ENCODE measurements around the gene STX12.
A peak's percentile ranks its signal among the peaks of the same experiment; 100 is the strongest.
"Not testable (repeated sequence)": the region's sequence is repeated elsewhere in the genome, so short reads cannot be mapped to it uniquely, and the experiment has no call there.

The STX12 gene

DNA sequence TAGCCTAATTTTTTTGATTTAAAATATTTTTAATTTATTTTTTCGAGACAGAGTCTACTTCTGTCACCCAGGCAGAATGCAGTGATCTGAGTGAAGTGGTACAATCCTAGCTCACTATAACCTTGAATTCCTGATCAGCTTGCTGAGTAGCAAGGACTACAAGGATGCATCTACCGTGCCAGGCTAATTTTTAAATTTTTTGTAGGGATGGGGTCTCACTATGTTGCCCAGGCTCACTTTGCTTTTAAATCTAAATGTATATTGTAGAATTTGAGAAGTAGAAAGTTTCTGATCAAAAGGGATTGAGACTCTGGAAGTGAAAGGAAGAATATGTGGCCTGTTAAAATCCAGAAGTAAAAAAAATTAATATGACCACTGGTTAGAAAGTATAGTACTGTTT lies 1.6 kb downstream of the STX12 start:
- DNase-seq (ENCODE audit: low read depth in 1 of 2, low spot score in 1 of 2) = no peak

DNA sequence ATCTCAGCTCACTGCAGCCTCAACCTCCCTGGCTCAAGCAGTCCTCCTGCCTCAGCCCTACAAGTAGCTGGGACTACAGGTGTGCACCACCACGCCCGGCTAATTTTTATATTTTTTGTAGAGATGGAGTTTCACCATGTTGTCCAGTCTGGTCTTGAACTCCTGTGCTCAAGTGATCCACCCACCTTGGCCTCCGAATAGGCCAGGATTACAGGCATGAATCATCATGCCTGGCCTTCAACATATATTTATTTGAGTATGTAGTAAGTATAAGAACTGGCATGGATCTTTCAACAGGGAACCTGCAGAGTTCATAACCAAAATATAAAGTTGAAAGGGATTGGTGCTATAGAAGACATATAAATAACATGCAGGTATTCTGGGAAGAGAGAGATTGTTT lies 2.3 kb downstream of the STX12 start:
- DNase-seq (ENCODE audit: low read depth in 1 of 2, low spot score in 1 of 2) = not testable (repeated sequence)

DNA sequence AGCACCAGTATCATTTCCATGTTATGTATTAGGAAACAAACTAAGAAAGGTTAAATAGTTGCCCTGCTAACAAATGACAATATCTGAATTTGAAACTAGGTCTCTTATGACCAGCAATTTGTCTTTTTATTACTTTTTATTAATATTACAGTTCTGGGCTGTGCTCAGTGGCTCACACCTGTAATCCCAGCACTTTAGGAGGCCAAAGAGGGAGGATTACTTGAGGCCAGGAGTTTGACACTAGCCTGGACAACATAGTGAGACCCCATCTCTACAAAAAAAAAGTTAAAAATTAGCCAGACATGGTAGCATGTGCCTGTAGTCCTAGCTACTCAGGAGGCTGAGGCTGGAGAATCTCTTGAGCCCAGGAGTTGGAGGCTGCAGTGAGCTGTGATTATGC lies 3.3 kb downstream of the STX12 start:
- DNase-seq (ENCODE audit: low read depth in 1 of 2, low spot score in 1 of 2) = not testable (repeated sequence)

DNA sequence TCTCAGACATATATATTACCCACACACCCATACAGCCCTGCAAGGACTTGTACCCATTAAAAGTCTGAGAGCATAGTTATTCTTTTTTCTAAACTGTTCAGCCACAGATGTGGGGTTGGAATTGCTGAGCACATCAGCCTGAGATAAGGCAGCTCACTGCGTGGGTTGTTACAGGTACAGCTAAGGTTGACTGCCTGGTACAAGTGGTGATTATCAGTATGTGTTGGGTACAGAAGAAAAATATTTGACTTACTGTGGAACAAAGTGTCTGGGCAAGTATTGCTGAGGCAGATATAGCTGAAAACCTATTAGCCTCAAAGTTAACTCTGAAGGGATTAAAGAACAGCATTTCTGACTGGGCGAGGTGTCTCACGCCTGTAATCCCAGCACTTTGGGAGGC lies 5.0 kb downstream of the STX12 start:
- no peak for DNase-seq (ENCODE audit: low read depth in 1 of 2, low spot score in 1 of 2)

DNA sequence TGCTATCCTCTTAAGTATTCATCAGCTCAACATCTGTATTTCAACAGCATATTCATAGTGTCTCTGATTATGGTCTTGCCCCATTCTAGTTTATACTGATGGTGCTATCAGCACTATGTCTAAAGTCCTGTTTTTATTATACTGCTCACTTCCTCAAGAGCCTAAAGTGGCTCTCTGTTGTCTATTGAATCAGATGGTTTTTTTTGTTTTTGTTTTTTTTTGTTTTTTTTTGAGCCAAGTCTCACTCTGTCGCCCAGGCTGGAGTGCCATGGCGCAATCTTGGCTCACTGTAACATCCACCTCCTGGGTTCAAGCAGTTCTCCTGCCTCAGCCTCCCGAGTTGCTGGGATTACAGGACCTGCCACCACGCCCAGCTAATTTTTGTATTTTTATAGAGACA lies 6.1 kb downstream of the STX12 start:
- no peak for DNase-seq (ENCODE audit: low read depth in 1 of 2, low spot score in 1 of 2)

DNA sequence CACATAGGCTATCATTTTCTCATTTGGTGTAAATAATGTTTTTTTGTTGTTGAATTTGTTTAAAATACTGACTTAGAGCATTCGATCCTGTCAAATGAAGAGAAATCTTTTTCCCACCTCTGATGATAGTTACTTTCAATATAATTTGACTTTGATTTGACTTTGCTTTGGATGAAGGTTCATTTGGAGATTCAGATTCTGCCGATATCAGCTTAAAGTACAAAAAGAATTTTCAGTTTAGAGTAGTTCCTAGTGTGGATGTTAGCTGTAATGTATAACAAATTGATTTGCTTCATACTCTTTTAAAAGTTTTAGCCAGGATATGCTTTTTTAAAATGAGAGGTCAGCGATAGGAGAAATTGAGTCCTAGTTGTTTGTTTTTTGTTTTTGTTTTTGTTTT lies 9.9 kb downstream of the STX12 start:
- no peak for DNase-seq (ENCODE audit: low read depth in 1 of 2, low spot score in 1 of 2)

DNA sequence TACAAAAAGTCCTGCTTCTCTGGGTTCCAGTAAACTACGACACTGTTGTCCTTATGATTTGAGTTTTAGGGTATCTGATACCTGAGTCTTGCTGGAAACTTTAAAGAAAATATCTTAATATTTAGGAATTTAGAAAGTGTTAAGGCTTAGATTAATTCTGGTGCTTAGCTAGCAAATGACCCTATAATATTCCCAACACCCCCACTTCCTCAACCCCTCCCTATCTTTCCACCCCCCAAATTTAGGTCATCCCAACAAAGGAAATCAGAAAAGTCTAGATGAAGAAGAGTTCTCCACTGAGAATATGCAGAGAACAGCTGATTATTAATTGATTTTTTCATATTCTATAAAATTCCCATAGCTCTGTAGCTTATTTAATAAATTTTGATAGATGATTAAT lies 11.7 kb downstream of the STX12 start:
- DNase-seq (ENCODE audit: low read depth in 1 of 2, low spot score in 1 of 2) = no peak

DNA sequence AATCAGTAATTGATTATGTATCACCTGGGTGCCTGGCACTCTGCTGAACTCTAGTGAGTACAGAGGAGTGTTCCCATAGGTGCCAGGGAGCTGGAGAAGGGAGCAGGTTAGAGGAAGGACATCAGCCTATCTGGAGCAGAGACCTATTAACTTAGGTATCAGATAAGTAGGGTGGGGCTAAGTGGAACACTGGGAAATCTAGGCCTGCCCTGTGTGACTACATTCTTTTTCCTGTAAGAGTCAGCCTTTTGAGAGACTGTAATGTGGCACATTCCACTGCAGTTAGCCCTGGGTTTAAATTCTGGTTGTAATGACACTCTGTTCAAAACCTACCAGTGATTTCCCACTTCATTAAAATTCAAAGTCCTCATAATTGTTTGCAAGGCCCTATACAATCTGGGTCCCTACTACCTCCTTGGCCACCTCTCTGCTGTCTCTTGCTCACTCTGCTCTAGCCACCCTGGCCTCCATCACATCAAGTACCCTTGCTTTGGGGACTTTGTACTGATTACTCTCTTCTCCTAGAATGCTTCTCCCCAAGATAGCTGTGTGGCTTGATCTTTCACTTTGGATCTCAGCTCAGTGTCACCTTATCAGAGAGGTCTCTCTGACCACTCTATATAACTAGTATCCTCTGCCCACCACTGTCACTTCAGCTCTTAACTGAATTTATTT lies 12.9 kb downstream of the STX12 start:
- no peak for DNase-seq (ENCODE audit: low read depth in 1 of 2, low spot score in 1 of 2)

DNA sequence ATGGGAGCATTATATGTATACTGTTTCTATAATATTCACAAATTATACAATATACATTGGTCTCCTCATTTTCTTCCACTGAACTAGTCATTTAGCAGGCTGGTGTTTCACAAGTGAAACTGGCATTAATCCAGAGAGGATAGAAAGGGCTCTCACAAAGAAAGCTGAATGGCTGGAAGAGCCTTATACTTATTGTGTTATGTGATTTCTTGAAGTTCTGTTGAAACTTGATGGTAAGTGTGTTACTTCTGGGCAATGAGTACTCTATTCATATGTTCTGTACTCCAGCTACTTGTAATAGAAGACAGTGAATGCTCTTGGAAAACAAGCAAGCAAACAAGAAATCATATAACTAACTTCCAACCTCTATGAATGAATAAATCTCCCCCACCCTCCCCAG lies 14.9 kb downstream of the STX12 start:
- no peak for DNase-seq (ENCODE audit: low read depth in 1 of 2, low spot score in 1 of 2)

DNA sequence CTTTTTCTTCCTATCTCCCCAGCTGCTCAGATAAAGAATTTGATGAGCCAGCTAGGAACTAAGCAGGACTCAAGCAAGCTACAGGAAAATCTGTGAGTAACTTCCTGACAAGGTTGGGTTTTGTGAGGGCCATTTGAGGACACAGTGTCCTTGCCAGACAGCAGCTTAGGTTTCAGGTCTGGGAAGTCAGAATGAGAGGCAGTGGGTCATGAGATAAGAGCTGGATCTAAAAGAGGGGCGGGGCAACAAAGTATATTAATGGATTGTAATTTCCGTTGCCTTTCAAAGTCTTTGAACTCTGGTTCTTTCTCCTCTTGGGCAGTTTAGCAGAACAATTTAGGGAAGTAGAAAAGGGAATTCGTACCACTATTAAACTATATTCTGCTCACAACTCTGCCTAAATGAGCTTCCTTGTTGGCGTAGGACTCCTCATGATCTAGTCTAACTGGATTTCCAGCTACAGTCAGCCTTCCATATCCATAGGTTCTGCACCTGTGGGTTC lies 16.6 kb downstream of the STX12 start:
- no peak for DNase-seq (ENCODE audit: low read depth in 1 of 2, low spot score in 1 of 2)

DNA sequence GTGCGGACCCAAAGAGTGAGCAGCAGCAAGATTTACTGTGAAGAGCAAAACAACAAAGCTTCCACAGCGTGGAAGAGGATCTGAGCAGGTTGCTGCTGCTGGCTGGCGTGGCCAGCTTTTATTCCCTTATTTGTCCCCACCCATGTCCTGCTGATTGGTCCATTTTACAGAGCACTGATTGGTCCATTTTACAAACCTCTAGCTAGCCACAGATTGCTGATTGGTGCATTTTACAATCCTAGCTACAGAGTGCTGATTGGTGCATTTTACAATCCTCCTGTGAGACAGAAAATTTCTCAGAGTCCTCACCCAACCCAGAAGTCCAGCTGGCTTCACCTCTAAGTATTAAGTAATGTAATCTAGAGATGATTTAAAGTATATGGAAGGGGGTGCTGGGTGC lies 17.3 kb downstream of the STX12 start:
- not testable (repeated sequence) for DNase-seq (ENCODE audit: low read depth in 1 of 2, low spot score in 1 of 2)

DNA sequence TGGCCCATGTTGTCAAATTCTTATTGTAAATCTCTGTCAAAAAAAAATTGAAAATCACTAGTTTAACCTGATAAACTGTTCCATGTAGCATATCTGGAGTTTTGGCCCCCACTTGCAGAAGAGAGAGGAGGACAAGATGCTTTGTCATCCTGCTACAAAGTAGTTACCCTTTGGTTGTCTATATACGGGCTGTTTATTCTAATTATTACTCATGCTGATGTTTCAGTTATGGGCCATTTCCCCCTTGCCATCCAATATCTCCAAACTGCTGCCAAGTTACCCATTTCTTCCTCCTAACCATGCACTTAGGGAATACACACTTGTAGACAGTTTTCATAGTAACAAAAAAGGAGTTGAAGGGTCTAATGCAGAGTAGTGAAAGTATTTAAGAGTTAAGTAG lies 22.6 kb downstream of the STX12 start:
- DNase-seq (ENCODE audit: low read depth in 1 of 2, low spot score in 1 of 2) = no peak

DNA sequence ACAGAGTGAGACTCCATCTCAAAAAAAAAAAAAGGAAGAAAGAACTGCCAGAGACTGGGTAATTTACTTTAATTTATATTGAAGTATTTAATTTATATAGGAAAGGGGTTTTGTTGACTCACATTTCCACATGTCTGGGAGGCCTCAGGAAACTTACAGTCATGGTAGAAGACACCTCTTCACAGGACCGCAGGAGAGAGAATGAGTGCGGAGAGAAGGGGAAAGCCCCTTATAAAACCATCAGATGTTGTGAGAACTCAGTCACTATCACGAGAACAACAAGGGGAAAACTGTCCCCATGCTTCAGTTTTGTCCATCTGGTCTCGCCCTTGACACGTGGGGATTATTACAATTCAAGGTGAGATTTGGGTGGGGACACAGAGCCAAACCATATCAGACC lies 31.8 kb downstream of the STX12 start:
- peak in 1 of 2 donors; percentile 1 for DNase-seq (ENCODE audit: low read depth in 1 of 2, low spot score in 1 of 2)

DNA sequence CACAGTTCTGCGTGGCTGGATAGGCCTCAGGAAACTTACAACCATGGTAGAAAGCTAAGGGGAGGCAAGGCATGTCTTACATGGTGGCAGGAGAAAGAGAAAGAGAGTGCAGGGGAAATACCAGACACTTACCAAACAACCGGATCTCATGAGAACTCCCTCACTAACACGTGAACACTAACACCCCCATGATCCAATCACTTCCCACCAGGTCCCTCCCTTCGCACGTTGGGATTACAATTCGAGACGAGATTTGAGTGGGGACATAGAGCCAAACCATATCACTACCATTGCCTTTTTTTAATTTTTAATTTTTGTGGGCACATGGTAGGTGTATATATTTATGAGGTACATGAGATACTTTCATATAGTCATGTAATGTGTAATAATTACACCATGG lies 33.7 kb downstream of the STX12 start:
- DNase-seq (ENCODE audit: low read depth in 1 of 2, low spot score in 1 of 2) = no peak

DNA sequence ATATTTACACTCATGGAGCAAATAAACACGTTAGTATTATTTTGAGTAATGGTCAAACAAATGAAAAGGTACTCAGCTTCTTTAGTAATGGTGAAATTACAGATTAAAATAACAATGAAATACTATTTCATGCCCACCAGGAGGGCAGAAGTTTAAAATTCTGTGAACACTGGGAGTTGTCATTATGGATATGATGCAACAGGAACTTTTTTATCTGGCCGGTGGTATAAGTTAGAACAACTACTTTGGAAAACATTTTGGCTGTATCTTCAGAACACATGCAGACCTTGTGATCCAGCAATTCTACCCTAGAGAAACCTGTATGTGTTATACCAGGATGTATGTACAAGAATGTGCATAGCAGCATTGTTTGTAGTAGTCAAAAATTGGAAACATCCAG lies 34.4 kb downstream of the STX12 start:
- no peak for DNase-seq (ENCODE audit: low read depth in 1 of 2, low spot score in 1 of 2)

DNA sequence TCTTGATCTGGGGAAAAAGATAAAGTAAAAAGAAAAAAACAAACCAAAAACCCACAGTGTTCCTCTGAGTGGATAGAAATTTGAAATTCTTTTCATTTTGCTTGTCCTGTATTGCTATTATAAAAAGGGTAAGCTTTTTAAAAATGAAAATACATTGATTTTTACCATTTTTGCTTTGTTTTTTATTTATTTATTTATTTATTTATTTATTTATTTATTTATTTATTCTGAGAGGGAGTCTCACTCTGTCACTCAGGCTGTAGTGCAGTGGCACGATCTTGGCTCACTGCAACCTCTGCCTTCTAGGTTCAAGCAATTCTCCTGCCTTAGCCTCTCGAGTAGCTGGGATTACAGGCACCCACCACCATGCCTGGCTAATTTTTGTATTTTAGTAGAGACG lies 35.1 kb downstream of the STX12 start:
- not testable (repeated sequence) for DNase-seq (ENCODE audit: low read depth in 1 of 2, low spot score in 1 of 2)

DNA sequence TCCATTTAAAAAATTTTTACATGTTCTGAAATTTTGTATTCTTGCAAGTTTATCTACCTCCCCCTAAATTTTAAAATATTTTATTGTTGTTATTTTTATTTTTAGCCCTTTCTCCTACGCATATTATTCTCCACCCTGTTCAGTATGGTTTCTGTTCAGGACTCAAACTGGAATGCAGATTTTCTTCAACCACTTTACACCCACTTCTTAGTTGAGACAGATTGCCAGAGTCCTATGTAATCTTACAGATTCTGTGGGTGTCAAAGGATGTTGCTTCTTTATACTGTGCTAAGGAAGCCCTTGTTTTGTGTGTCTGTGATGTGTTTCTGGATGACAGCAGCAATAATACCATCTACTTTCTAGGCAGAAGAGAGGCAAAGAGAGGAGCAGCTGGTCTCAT lies 36.9 kb downstream of the STX12 start:
- DNase-seq (ENCODE audit: low read depth in 1 of 2, low spot score in 1 of 2) = no peak

DNA sequence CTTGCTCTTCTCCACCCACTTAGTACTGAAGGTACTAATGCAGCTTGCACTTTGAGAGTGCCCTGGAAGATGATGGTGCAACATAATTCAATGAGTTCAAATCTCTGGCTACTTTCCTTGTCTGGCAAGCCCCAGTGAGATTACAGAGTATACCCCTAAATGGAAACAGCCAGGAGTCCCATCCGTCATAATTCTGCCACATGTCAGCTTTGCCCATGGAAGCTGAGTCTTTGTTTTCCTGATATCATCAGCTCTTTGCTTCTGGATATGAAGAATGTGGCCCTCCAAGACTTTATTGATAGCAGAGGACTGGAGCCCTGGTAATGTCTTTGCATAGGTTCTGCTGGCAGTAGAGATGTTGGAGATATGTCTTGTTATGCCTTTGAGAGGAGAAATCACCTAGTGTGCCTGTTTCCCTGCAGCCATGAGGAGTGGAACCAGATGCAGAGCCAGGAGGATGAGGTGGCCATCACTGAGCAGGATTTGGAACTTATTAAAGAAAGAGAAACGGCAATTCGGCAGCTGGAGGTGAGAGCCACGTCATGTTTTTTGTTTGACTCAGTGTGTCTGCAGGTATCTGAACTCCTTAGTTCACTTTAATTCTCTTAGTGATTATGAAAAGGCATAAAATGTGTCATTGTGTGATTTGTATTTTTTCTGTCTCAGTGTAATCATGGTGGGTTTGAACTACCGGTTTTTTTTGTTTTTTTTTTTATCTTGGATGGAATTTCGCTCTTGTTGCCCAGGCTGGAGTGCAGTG lies 38.9 kb downstream of the STX12 start:
- no peak for DNase-seq (ENCODE audit: low read depth in 1 of 2, low spot score in 1 of 2)

DNA sequence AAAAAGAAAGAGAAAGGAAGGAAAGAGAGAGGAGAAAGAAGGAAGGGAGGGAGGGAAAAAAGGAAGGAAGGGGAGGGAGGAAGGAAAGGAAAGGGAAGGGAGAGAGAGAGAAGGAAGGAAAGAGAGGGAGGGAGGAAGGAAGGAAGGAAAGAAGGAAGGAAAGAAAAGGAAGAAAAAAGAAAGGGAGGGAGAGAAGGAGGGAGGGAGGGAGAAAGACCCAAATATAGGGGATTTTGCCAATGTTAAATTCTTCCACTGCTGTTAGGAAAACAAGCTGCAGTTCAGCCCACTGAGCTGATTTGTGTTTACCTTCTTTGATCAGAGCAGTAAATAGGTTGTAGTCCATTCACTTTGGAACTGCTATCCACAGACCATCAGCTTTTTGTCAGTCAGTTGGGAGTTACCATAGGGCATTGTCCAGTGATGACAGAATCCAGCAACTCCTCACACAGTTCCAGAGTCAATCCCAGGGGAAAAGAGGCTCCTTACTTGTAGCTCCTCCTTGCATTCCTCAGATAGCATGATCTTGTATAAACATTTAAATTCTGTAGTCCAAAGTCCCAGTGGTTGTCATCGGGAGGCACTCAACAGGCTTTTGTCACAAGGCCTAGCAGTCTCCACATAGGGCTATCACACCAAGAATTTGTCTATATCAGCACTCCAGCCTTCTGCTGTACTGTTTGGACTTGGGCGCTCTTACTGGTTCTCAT lies 44.1 kb downstream of the STX12 start:
- DNase-seq (ENCODE audit: low read depth in 1 of 2, low spot score in 1 of 2) = no peak

DNA sequence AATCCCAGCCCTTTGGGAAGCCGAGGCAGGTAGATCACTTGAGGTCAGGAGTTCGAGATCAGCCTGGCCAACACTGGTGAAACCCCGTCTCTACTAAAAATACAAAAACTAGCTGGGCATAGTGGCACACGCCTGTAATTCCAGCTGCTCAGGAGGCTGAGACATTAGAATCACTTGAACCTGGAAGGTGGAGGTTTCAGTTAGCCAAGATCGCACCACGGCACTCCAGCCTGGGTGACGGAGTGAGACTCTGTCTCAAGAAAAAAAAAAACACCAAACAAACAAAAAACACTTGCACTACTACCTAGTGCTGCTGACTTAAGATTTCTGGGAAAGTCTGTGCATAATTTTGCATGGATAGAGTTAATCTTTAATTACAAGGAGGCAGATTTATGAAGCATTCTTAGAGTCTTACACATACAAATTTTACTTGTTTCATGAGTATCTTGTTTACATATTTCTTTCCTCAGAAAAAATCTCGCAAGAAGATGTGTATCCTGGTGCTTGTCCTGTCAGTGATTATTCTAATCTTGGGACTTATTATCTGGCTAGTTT lies 48.8 kb downstream of the STX12 start:
- DNase-seq (ENCODE audit: low read depth in 1 of 2, low spot score in 1 of 2) = no peak

DNA sequence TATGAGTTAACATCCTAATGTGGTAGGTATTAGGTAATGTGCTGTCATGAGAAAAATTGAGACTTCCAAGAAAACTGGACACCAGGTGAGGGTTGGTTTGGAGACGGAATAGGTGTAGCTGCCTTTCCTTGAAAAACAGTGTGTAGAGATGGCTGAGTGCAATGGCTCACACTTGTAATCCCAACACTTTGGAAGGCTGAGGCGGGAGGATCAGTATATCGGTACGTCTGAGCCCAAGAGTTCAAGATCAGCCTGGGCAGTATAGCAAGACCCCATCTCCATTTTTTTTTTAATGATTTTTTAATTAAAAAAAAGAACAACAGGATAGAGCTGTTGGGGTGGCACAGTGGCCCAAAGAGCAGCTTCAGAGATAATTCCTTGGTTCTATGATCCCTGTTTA lies 50.8 kb downstream of the STX12 start:
- no peak for DNase-seq (ENCODE audit: low read depth in 1 of 2, low spot score in 1 of 2)

DNA sequence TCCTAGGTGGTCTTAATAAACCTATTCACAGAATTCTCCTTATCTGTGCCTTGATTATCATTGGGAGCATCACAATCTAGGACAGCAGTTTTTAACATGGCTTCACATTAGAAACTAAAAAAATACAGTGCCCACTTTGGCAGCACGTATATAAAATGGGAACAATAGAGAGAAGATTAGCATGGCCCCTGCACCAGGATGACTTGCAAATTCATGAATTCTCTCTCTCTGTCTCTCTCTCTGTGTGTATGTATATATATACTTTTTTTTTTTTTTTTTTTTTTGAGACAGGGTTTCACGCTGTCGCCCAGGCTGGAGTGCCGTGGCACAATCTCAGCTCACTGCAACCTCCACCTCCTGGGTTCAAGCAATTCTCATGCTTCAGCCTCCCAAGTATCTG lies 51.4 kb downstream of the STX12 start:
- DNase-seq (ENCODE audit: low read depth in 1 of 2, low spot score in 1 of 2) = no peak

All from activated CD4-positive, alpha-beta T cell treated with anti-CD3 and anti-CD28 coated beads, Interleukin-2, amount 50 U/mL, for 24 hours (primary cell).